ENCODE measurements around the gene NPC2. TPM values are rescaled to one million over a fixed set of nuclear protein-coding genes. Genes with fewer than 3 reads are reported as not detected.

Gene NPC2
- total and polyA plus RNA-seq, 7 experiments from 2014 or later = 37.9 to 108 (median 60.2) TPM

- Mint-ChIP-seq H3K4me3 (no peak overlapping the region), H3K27me3 (peaks cover 0 to 7% (median 0%) of the 10 kb centered on the region in 5 donors), H3K36me3 (peaks cover 0 to 8% (median 0%) of the 10 kb centered on the region in 5 donors), H3K9me3 (no peaks in the 10 kb centered on the region), H3K27ac (no peak overlapping the region), H3K4me1 (peaks cover 0 to 20% (median 4%) of the 10 kb centered on the region in 7 donors)
- intact Hi-C loops (cut with micrococcal nuclease) = no loop called here
- DNase-seq (no peak), ATAC-seq (no peak)
- Histone ChIP-seq H3K27me3 (ENCODE audit: control insufficient read depth in 2 of 2, insufficient read depth in 2 of 2, low read length in 2 of 2) (no peaks in the 10 kb centered on the region), H3K4me3 (ENCODE audit: low read length) (no peak overlapping the region), H3K4me1 (ENCODE audit: control insufficient read depth in 2 of 2, insufficient read depth in 2 of 2, low read length in 2 of 2) (no peaks in the 10 kb centered on the region), H3K27ac (ENCODE audit: low read depth, low read length) (no peak overlapping the region), H3K36me3 (ENCODE audit: control insufficient read depth in 2 of 3, insufficient read depth in 3 of 3, low read length in 3 of 3) (peaks cover 0 to 8% (median 0%) of the 10 kb centered on the region in 3 experiments), H3K9me3 (ENCODE audit: control insufficient read depth in 2 of 3, low read length in 3 of 3) (no peaks in the 10 kb centered on the region)
- CTCF ChIA-PET = no interaction called here
- POLR2A ChIA-PET = no interaction called here
Measured at GRCh38 chr14:74504412-74504811, 11.3 kb upstream of the NPC2 start.

- Histone ChIP-seq H3K4me1 (ENCODE audit: control insufficient read depth in 2 of 2, insufficient read depth in 2 of 2, low read length in 2 of 2) (no peaks in the 10 kb centered on the region), H3K4me3 (ENCODE audit: low read length) (no peak overlapping the region), H3K27me3 (ENCODE audit: control insufficient read depth in 2 of 2, insufficient read depth in 2 of 2, low read length in 2 of 2) (no peaks in the 10 kb centered on the region), H3K27ac (ENCODE audit: low read depth, low read length) (no peak overlapping the region), H3K36me3 (ENCODE audit: control insufficient read depth in 2 of 3, insufficient read depth in 3 of 3, low read length in 3 of 3) (peaks cover 0 to 8% (median 0%) of the 10 kb centered on the region in 3 experiments), H3K9me3 (ENCODE audit: control insufficient read depth in 2 of 3, low read length in 3 of 3) (no peaks in the 10 kb centered on the region)
- H3K9me3 Mint-ChIP-seq = no peaks in the 10 kb centered on the region
- ATAC-seq = no peak
- peak overlapping the region in 1 of 9 donors; percentile 36 for H3K27ac Mint-ChIP-seq
- ChIA-PET POLR2A (no interaction called here), CTCF (no interaction called here)
- intact Hi-C loops (cut with micrococcal nuclease) = no loop called here
- peaks cover 0 to 12% (median 0%) of the 10 kb centered on the region in 5 donors for H3K36me3 Mint-ChIP-seq
- H3K4me3 Mint-ChIP-seq = no peak overlapping the region
- peaks cover 0 to 7% (median 0%) of the 10 kb centered on the region in 5 donors for H3K27me3 Mint-ChIP-seq
- peaks cover 0 to 24% (median 6%) of the 10 kb centered on the region in 7 donors for H3K4me1 Mint-ChIP-seq
- no peak for DNase-seq
Measured at GRCh38 chr14:74503938-74504335, 10.8 kb upstream of the NPC2 start.

- peak overlapping the region in 1 of 9 donors; percentile 36 for H3K27ac Mint-ChIP-seq
- CTCF ChIA-PET = no interaction called here
Measured at GRCh38 chr14:74503291-74503937, 10.3 kb upstream of the NPC2 start.

GRCh38 chr14:74502236-74503019 lies 9.3 kb upstream of the NPC2 start:
- DNase-seq = no peak
- no peaks in the 10 kb centered on the region for H3K9me3 Mint-ChIP-seq
- H3K4me3 Mint-ChIP-seq = no peak overlapping the region
- intact Hi-C loops (cut with micrococcal nuclease) = no loop called here
- peaks cover 0 to 5% (median 0%) of the 10 kb centered on the region in 5 donors for H3K27me3 Mint-ChIP-seq
- ChIA-PET POLR2A (no interaction called here), CTCF (no interaction called here)
- no peak overlapping the region for H3K4me3 ChIP-seq (ENCODE audit: low read length)
- peaks cover 0 to 8% (median 0%) of the 10 kb centered on the region in 3 experiments for H3K36me3 ChIP-seq (ENCODE audit: control insufficient read depth in 2 of 3, insufficient read depth in 3 of 3, low read length in 3 of 3)
- H3K4me1 Mint-ChIP-seq = peaks cover 3 to 28% (median 6%) of the 10 kb centered on the region in 7 donors
- no peaks in the 10 kb centered on the region for H3K4me1 ChIP-seq (ENCODE audit: control insufficient read depth in 2 of 2, insufficient read depth in 2 of 2, low read length in 2 of 2)
- no peak overlapping the region for H3K27ac ChIP-seq (ENCODE audit: low read depth, low read length)
- ATAC-seq = no peak
- no peak overlapping the region for H3K27ac Mint-ChIP-seq
- peaks cover 0 to 19% (median 0%) of the 10 kb centered on the region in 5 donors for H3K36me3 Mint-ChIP-seq
- no peaks in the 10 kb centered on the region for H3K27me3 ChIP-seq (ENCODE audit: control insufficient read depth in 2 of 2, insufficient read depth in 2 of 2, low read length in 2 of 2)
- no peaks in the 10 kb centered on the region for H3K9me3 ChIP-seq (ENCODE audit: control insufficient read depth in 2 of 3, low read length in 3 of 3)

More at GRCh38 chr14:74503291-74503937, 10.3 kb upstream of the NPC2 start:
- no peaks in the 10 kb centered on the region for H3K9me3 Mint-ChIP-seq
- intact Hi-C loops (cut with micrococcal nuclease) = no loop called here
- H3K27me3 Mint-ChIP-seq = peaks cover 0 to 7% (median 0%) of the 10 kb centered on the region in 5 donors
- H3K4me1 Mint-ChIP-seq = peaks cover 1 to 24% (median 6%) of the 10 kb centered on the region in 7 donors
- no peak overlapping the region for H3K4me3 ChIP-seq (ENCODE audit: low read length)
- H3K27ac ChIP-seq (ENCODE audit: low read depth, low read length) = no peak overlapping the region
- ATAC-seq (no peak), DNase-seq (no peak)
- no peaks in the 10 kb centered on the region for H3K4me1 ChIP-seq (ENCODE audit: control insufficient read depth in 2 of 2, insufficient read depth in 2 of 2, low read length in 2 of 2)
- H3K9me3 ChIP-seq (ENCODE audit: control insufficient read depth in 2 of 3, low read length in 3 of 3) = no peaks in the 10 kb centered on the region
- H3K36me3 ChIP-seq (ENCODE audit: control insufficient read depth in 2 of 3, insufficient read depth in 3 of 3, low read length in 3 of 3) = peaks cover 0 to 8% (median 0%) of the 10 kb centered on the region in 3 experiments
- no peak overlapping the region for H3K4me3 Mint-ChIP-seq
- POLR2A ChIA-PET = no interaction called here
- peaks cover 0 to 14% (median 0%) of the 10 kb centered on the region in 5 donors for H3K36me3 Mint-ChIP-seq
- no peaks in the 10 kb centered on the region for H3K27me3 ChIP-seq (ENCODE audit: control insufficient read depth in 2 of 2, insufficient read depth in 2 of 2, low read length in 2 of 2)

- Histone ChIP-seq H3K4me1 (ENCODE audit: control insufficient read depth in 2 of 2, insufficient read depth in 2 of 2, low read length in 2 of 2) (no peaks in the 10 kb centered on the region), H3K27ac (ENCODE audit: low read depth, low read length) (no peak overlapping the region), H3K36me3 (ENCODE audit: control insufficient read depth in 2 of 3, insufficient read depth in 3 of 3, low read length in 3 of 3) (peaks cover 0 to 8% (median 0%) of the 10 kb centered on the region in 3 experiments), H3K27me3 (ENCODE audit: control insufficient read depth in 2 of 2, insufficient read depth in 2 of 2, low read length in 2 of 2) (no peaks in the 10 kb centered on the region), H3K9me3 (ENCODE audit: control insufficient read depth in 2 of 3, low read length in 3 of 3) (no peaks in the 10 kb centered on the region), H3K4me3 (ENCODE audit: low read length) (no peak overlapping the region)
- peak overlapping the region in 1 of 9 donors; percentile 28 for H3K27ac Mint-ChIP-seq
- ATAC-seq = no peak
- CTCF ChIA-PET = no interaction called here
- H3K27me3 Mint-ChIP-seq = no peaks in the 10 kb centered on the region
- H3K9me3 Mint-ChIP-seq = no peaks in the 10 kb centered on the region
- POLR2A ChIA-PET = no interaction called here
- H3K36me3 Mint-ChIP-seq = peaks cover 0 to 14% (median 0%) of the 10 kb centered on the region in 5 donors
- intact Hi-C loops (cut with micrococcal nuclease) = no loop called here
- DNase-seq = no peak
- no peak overlapping the region for H3K4me3 Mint-ChIP-seq
- H3K4me1 Mint-ChIP-seq = peaks cover 3 to 29% (median 6%) of the 10 kb centered on the region in 7 donors
Measured at GRCh38 chr14:74501691-74502090, 8.6 kb upstream of the NPC2 start.

GRCh38 chr14:74501135-74501614 lies 8.1 kb upstream of the NPC2 start:
- POLR2A ChIA-PET = no interaction called here
- intact Hi-C loops (cut with micrococcal nuclease) = no loop called here
- H3K4me1 Mint-ChIP-seq = peaks cover 3 to 29% (median 10%) of the 10 kb centered on the region in 7 donors

More at GRCh38 chr14:74501135-74501614, 8.1 kb upstream of the NPC2 start:
- no peak overlapping the region for H3K4me3 ChIP-seq (ENCODE audit: low read length)
- no peaks in the 10 kb centered on the region for H3K9me3 ChIP-seq (ENCODE audit: control insufficient read depth in 2 of 3, low read length in 3 of 3)
- no peaks in the 10 kb centered on the region for H3K27me3 ChIP-seq (ENCODE audit: control insufficient read depth in 2 of 2, insufficient read depth in 2 of 2, low read length in 2 of 2)
- H3K36me3 ChIP-seq (ENCODE audit: control insufficient read depth in 2 of 3, insufficient read depth in 3 of 3, low read length in 3 of 3) = peaks cover 0 to 8% (median 0%) of the 10 kb centered on the region in 3 experiments
- ATAC-seq (no peak), DNase-seq (no peak)
- no peaks in the 10 kb centered on the region for H3K9me3 Mint-ChIP-seq
- no peak overlapping the region for H3K4me3 Mint-ChIP-seq
- CTCF ChIA-PET = no interaction called here
- H3K27ac Mint-ChIP-seq = peak overlapping the region in 1 of 9 donors; percentile 28
- H3K27me3 Mint-ChIP-seq = no peaks in the 10 kb centered on the region
- H3K36me3 Mint-ChIP-seq = peaks cover 0 to 20% (median 0%) of the 10 kb centered on the region in 5 donors
- no peaks in the 10 kb centered on the region for H3K4me1 ChIP-seq (ENCODE audit: control insufficient read depth in 2 of 2, insufficient read depth in 2 of 2, low read length in 2 of 2)
- no peak overlapping the region for H3K27ac ChIP-seq (ENCODE audit: low read depth, low read length)
